ENCODE measurements around the gene AKT2. TPM values are rescaled to one million over a fixed set of nuclear protein-coding genes. Genes with fewer than 3 reads are reported as not detected.

The AKT2 gene
- total RNA-seq, 1 experiment from 2014 or later, result 2,376 TPM

GRCh38 chr19:40235238-40236025 lies 49.7 kb downstream of the AKT2 start:
- in situ Hi-C loops (cut with HindIII; ENCODE audit: low pct_unique_long_range_greater_than_20kb, low sequenced_read_pairs) (no loop called here), intact Hi-C loops (cut with micrococcal nuclease; ENCODE audit: unreplicated experiment) (no loop called here)
- Histone ChIP-seq H3K36me3 (ENCODE audit: control insufficient read depth, insufficient read depth, low read length) (peaks cover 67% of the 10 kb centered on the region), H3K27ac (ENCODE audit: low read length) (no peak overlapping the region), H3K27me3 (ENCODE audit: control insufficient read depth, insufficient read depth, low read length) (no peaks in the 10 kb centered on the region), H3K4me1 (ENCODE audit: control insufficient read depth, insufficient read depth, low read length) (peaks cover 24% of the 10 kb centered on the region), H3K4me3 (ENCODE audit: low read depth in 2 of 2, low read length in 2 of 2) (no peak overlapping the region), H3K9me3 (ENCODE audit: control insufficient read depth, insufficient read depth, low read depth, low read length) (no peaks in the 10 kb centered on the region)
- ATAC-seq (peak; percentile 5; the same call in 1 of the 2 replicates), DNase-seq (ENCODE audit: low read depth, low spot score) (no peak)
- ChIA-PET CTCF (interaction anchor here (0.6 to 3.8 kb wide), 14 partner anchors 8 to 443 kb away, joined by 3 to 35 read pairs (median 5); partner anchors contain the start of genes CCNP and TTC9B), POLR2A (no interaction called here)
- TF ChIP-seq REST (IDR thresholded peaks at IDR 0.05; ENCODE audit: insufficient read depth in 1 of 2, low read depth in 2 of 2, low read length in 1 of 2), result no peak
- no peak for TF ChIP-seq CTCF (IDR thresholded peaks at IDR 0.05)
- no TSS peak for BruUV-seq (replicated peaks)

- Histone ChIP-seq H3K4me3 (ENCODE audit: low read depth in 2 of 2, low read length in 2 of 2) (no peak overlapping the region), H3K27ac (ENCODE audit: low read length) (no peak overlapping the region), H3K9me3 (ENCODE audit: control insufficient read depth, insufficient read depth, low read depth, low read length) (no peaks in the 10 kb centered on the region), H3K36me3 (ENCODE audit: control insufficient read depth, insufficient read depth, low read length) (peaks cover 59% of the 10 kb centered on the region), H3K27me3 (ENCODE audit: control insufficient read depth, insufficient read depth, low read length) (no peaks in the 10 kb centered on the region), H3K4me1 (ENCODE audit: control insufficient read depth, insufficient read depth, low read length) (peaks cover 31% of the 10 kb centered on the region)
- CTCF ChIA-PET, result interaction anchor here (0.5 to 3.8 kb wide), 16 partner anchors 10 to 443 kb away, joined by 3 to 35 read pairs (median 4); partner anchors contain the start of gene TTC9B
- intact Hi-C loops (cut with micrococcal nuclease; ENCODE audit: unreplicated experiment) (no loop called here), in situ Hi-C loops (cut with HindIII; ENCODE audit: low pct_unique_long_range_greater_than_20kb, low sequenced_read_pairs) (no loop called here)
- POLR2A ChIA-PET, result interaction anchor here (0.6 to 0.7 kb wide), 3 partner anchors 34 to 45 kb away, joined by 3 to 12 read pairs (median 5); no protein-coding TSS in a partner anchor
- no TSS peak for BruUV-seq (replicated peaks)
- no peak for DNase-seq (ENCODE audit: low read depth, low spot score)
- 0 out of 2 replicates have a peak, but pooled peaks have one; percentile 1 for ATAC-seq
- TF ChIP-seq REST (IDR thresholded peaks at IDR 0.05; ENCODE audit: insufficient read depth in 1 of 2, low read depth in 2 of 2, low read length in 1 of 2) (no peak), POLR2AphosphoS5 (IDR thresholded peaks at IDR 0.05; ENCODE audit: low read depth, low read length) (no peak), TCF7L2 (IDR thresholded peaks at IDR 0.05; ENCODE audit: low read depth, low read length) (no peak), SIN3A (IDR thresholded peaks at IDR 0.05; ENCODE audit: borderline replicate concordance, insufficient read depth, low read depth, low read length) (no peak)
These were observed 50.5 kb downstream of the AKT2 start for GRCh38 chr19:40234429-40235237.

Measured in Panc1 (cell line).